Activated effector memory CD4-positive, alpha-beta T cell treated with anti-CD3 and anti-CD28 coated beads, Interleukin-2, amount 50 U/mL, for 16 hours (primary cell): ENCODE data around the gene MAP1LC3B.
A peak's percentile ranks its signal among the peaks of the same experiment; 100 is the strongest.
"Not testable (repeated sequence)": the region's sequence is repeated elsewhere in the genome, so short reads cannot be mapped to it uniquely, and the experiment has no call there.

ENCODE experiments used
- DNase-seq: peaks from one replicate; pipeline ENCODE4 v3.0.0-alpha.2; 2020

MAP1LC3B gene

DNA sequence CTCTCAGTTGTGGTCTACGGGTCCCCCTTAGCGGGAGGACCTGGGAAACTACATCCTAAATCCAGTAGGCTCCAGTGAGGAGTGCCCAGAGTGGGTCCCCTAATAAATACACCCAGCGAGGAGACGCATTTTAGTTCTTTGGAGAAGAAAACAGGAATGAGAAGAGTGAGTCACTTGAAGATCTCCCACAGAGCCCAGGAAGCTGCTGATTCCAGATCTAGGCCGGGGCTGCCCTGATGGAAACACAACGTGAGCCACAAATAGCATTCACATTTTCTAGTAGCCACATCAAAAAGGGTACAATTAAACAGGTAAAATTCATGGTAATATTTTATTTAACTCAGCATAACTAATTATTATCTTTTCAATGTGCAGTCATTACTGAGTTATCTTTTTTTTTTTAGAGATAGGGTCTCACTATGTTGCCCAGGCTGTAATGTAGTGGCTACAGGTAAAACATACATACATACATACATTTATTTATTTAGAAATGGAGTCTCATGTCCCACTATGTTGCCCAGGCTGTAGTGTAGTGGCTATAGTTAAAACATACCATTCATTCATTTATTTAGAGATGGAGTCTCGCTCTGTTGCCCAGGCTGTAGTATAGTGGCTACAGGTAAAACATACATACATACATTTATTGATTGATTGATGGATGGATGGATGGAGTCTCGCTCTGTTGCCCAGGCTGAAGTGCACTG is 30.1 kb upstream of the MAP1LC3B start:
- DNase-seq, result no peak

DNA sequence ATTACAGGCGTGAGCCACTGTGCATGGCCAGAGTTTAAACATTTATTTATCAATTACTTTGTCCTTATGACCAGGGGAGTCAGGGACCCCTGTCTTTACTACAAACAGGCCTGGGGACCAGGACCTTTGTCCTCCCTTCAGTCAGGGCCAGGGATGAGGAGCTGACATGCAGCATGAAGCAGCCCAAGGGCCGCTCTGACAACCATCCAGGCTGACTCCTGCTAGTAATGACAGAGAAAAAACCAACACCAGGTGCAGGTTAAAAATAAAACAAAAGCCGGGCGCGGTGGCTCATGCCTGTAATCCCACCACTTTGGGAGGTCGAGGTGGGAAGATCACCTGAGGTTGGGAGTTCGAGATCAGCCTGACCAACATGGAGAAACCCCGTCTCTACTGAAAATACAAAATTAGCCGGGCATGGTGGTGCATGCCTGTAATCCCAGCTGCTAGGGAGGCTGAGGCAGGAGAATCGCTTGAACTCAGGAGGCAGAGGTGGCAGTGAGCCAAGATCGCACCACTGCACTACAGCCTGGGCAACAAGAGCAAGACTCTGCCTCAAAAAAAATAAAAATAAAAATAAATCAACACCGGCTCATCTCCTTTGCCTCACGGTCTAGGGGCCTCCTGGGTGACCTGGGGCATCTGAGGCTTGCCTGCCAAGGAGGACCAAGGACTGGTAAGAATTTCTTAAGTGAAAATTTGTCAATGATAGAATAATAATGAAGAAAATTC is 29.1 kb upstream of the MAP1LC3B start:
- DNase-seq, result not testable (repeated sequence)

DNA sequence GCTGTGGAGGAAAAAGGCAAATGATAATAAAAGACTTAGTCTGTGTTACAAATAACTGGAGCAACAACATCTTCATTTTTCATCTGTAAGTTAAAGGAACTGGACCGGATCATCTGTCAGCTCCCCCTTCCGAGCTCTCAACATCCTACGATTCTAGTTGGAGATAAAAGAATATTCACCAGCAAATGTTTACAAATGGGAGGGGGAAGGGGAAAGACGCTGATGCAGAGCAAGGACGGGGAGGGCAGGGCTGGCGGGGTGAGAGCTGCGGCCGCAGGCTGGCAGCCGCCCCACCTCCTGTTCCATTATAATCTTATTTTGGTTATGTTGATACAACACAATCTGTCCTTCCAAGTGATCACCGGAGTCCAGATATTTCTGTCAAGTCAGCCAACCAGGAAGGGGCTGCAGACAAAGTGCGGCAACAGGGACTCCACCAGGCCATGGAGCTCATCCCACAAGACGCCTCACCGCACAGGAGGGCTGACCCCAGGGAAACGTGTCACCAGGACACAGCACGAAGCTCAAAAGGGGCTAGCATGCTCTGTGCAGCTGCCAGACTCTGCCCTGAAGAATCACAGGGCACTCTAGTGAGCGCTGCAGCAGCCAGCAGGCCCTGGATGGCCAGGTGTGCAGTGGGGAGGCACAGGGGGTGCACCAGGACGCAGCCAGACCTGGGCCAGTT is 28.2 kb upstream of the MAP1LC3B start:
- no peak for DNase-seq

- DNase-seq, result no peak
These were observed 27.0 kb upstream of the MAP1LC3B start for GRCh38 chr16:87365021-87365713.

- DNase-seq, result no peak
These were observed 25.8 kb upstream of the MAP1LC3B start for GRCh38 chr16:87366288-87366687.

- DNase-seq, result no peak
These were observed 25.2 kb upstream of the MAP1LC3B start for GRCh38 chr16:87366930-87367329.

DNA sequence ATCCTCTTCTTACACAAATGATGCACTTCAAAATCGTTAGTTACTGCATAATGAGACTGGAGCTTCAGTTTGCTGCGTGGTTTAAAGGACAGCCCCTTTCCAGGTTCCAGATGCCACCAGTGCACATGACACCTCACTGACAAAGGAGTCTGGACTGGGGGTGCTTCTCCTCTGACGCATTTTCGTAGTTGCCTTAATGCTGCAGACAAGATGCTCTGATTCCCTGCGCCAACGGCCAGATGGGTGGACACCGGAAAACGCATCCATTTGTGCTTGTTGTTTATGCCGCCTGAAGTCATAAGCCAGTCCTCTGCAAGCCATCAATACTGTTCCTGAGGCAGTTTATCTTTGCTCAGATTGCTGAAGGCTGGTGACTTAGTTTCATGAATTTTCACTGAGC is 24.6 kb upstream of the MAP1LC3B start:
- DNase-seq, result no peak

DNA sequence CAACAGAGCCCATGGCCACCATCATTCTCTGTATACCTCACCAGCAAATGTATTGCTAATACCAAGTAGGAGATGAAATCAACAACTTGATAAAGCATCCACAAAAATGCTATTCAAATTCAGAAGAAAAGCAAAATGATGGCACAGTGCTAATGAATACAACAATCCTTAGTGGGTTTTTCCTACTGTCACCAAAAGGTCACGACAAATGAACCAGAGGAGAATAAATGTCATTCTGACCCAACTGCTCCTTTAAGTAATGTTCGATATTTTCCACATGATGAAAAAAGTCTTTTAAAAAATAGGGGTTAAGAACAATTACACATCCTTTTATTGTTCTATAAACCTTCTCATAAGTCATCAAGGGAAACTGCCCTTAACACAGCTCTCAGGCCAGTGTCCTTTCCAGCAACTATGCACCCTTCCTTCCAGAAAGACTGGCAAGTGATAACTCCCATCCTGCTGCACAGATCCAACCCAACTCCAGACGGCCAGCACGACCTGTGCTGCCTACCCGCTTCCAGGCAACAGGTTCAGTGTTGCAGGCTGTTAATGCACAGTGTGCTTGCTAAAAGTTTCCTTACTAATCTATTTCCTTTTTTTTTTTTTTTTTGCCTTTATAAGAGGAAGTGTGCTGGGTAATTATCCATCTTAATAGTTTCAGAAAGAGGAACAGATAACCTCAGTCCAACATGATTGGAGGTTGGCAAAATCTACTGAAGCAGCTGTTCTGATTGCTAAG is 23.9 kb upstream of the MAP1LC3B start:
- DNase-seq, result no peak

DNA sequence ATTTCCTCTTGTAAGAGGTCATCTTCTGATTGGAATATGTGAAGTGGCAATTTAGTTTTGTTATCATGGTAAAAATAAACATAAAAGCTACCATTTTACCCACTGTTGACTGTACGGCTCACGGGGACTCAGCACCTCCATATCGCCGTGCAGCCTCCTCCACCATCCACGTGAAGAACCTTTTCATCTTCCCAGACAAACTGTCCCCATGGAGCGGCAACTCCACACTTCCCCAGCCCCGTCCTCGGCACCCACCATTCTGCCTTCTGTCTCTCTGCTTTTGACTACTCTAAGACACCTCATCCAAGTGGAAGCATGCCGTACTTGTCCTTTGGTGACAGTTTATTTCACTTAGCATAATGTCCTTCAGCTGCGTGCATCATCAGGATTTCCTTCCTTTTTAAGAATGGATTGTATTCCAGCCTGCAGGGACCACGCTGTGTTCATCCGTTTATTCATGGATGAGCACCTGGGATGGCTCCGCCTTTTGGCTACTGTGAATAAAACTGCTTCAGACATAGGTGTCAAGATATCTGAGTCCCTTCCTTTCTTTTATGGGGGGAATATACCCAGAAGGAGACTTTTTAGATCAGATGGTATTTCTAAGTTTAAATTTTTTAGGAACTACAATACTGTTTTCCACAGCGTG is 22.9 kb upstream of the MAP1LC3B start:
- no peak for DNase-seq

GRCh38 chr16:87369796-87370719 is 22.1 kb upstream of the MAP1LC3B start:
- DNase-seq, result no peak

- no peak for DNase-seq
These were observed 20.8 kb upstream of the MAP1LC3B start for GRCh38 chr16:87371261-87371866.

DNA sequence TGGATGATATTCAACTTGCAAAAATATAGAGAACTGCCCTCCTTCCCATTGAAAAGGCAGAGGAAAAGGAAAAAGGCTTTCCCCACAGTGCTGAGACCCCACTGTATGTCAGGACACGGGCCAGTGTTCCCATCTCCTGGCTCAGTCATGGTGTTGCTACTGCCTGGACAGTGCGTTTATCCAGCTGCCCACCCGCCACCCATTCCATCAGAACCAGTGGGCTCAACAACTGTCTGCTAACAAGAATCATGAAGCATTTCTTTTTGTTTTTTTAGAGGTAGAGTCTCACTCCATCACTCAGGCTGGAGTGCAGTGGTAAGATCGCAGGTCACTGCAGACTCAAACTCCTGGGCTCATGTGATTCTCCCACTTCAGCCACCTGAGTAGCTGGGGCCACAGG is 19.8 kb upstream of the MAP1LC3B start:
- no peak for DNase-seq

- no peak for DNase-seq
These were observed 17.8 kb upstream of the MAP1LC3B start for GRCh38 chr16:87374313-87374712.

DNA sequence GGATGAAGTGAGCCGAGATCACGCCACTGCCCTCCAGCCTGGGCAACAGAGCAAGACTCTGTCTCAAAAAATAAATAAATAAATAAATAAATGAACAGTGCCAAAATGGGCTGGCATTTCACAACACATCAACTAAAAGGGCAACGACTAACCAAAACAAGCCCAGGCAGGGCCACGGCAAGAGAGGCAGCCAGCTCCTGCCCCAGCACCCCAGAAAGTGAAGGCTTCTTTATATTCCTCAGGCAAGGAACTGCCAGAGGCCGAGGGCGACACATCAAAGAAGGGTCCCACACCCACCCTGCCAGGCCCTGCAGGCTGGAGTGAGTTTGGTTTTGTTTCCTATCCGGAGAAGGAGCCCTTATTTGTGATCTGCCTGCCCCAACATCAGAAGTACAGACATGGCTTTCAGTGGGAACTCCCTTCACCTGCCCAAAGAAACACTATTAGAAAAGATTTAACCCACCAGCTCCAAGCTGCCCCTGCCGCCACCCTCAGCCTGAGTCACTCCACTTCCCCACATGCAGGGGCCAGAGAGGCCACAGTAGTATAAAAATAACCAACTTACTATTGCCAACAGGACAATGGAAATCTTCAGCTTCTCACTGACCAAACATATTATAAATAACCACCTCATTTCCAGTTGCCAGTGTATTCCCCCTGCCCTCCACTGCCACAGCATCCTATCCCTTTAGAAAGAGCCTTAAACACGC is 16.6 kb upstream of the MAP1LC3B start:
- DNase-seq, result no peak

DNA sequence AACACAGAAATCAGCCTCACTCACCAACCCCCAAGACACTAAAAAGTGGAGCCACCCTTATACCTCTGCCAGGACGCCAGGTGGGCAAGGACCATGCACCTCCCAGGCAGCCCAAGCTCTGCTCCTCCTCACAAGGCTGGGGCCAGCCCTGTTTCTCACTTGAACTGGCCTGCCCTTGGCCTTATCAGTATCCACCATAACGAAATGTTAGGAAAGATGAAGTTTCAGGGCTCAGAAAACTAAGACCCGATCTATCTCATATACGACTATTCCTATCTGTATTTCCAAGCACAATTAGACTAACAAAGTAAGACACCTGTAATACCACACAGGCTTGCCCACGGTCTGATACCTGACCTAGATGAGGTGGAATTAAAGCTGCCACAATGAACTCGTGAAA is 15.5 kb upstream of the MAP1LC3B start:
- DNase-seq, result no peak

GRCh38 chr16:87379312-87379752 is 12.8 kb upstream of the MAP1LC3B start:
- peak; percentile 12 for DNase-seq

DNA sequence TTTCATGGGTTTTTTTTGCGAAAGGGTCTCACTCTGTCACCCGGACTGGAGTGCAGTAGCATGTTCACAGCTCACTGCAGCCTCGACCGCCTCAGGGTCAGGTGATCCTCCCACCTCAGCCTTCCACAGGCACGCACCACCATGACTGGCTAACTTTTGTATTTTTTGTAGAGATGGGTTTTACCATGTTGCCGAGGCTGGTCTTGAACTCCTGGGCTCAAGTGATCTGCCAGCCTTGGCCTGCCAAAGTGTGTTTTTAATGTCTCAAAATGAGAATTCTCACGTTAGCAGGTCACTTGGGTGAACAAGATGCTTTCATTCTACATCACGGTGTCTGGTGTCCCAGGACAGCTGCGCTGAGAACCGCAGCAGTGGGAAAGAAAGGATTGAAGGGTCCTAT is 11.7 kb upstream of the MAP1LC3B start:
- DNase-seq, result no peak

DNA sequence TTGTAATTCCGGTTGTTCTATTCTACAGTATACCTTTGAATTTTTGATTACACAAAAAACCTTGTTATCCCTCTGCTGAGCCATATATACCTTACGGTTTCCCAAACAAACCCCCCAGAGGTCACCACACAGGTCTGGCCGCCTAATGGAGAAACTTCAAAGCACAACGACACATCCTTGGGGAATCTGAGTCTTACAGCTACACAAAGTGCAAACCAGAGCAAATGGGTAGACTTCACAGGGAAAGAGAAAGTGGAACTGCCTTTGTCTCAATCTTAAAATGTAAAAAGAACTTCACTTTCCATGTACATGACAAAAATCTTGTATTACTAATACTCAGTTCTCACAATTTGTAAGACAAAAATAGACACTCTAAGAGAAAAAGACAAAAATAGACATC is 11.3 kb upstream of the MAP1LC3B start:
- no peak for DNase-seq

- DNase-seq, result no peak
These were observed 9.9 kb upstream of the MAP1LC3B start for GRCh38 chr16:87382023-87382785.
